ENCODE results near the gene USP17L5.
"Not testable (repeated sequence)": the region's sequence is repeated elsewhere in the genome, so short reads cannot be mapped to it uniquely, and the experiment has no call there.

Gene USP17L5

GRCh38 chr4:9339103-9339502, at the start of gene USP17L5:
Gene USP17L5 (plus strand): TSS chr4:9339403. CDS start chr4:9339403, 0 bp downstream.
- FAIRE-seq = not testable (repeated sequence)

GRCh38 chr4:9324191-9324590, 15.0 kb upstream of the USP17L5 start:
- FAIRE-seq = not testable (repeated sequence)

- not testable (repeated sequence) for FAIRE-seq
These were observed 14.3 kb upstream of the USP17L5 start, which contains the start of gene USP17L24 for GRCh38 chr4:9324865-9325264. Gene USP17L24 (plus strand): TSS chr4:9325165. CDS start chr4:9325165, 0 bp downstream.

DNA sequence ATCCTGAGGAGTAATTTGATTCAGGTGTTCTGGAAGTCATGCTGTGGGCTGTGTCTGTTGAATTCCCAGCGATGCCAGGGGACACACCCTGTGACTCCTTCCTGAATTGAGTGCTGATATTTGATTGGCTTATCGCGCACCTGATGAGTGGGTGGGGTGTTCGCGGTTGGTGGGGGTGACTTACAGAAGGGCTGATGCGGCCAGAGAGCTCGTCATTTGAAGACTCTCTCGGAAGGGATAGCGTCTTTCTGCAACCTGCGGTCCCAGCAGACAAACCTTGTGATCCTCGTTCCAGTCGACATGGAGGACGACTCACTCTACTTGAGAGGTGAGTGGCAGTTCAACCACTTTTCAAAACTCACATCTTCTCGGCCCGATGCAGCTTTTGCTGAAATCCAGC, 9.6 kb upstream of the USP17L5 start, which contains the start of gene USP17L25:
USP17L25 (plus strand) TSS at position 301 of the 400 bp plus-strand sequence; CDS start at position 301, 0 bp downstream.
- not testable (repeated sequence) for FAIRE-seq

DNA sequence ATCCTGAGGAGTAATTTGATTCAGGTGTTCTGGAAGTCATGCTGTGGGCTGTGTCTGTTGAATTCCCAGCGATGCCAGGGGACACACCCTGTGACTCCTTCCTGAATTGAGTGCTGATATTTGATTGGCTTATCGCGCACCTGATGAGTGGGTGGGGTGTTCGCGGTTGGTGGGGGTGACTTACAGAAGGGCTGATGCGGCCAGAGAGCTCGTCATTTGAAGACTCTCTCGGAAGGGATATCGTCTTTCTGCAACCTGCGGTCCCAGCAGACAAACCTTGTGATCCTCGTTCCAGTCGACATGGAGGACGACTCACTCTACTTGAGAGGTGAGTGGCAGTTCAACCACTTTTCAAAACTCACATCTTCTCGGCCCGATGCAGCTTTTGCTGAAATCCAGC, 4.8 kb upstream of the USP17L5 start, which contains the start of gene USP17L26:
USP17L26 (plus strand) TSS at position 301 of the 400 bp plus-strand sequence; CDS start at position 301, 0 bp downstream.
- not testable (repeated sequence) for FAIRE-seq

GRCh38 chr4:9343848-9344247, 4.6 kb downstream of the USP17L5 start, which contains the start of gene USP17L27:
Gene USP17L27 (plus strand): TSS chr4:9344148. CDS start chr4:9344148, 0 bp downstream.
- FAIRE-seq = not testable (repeated sequence)

DNA sequence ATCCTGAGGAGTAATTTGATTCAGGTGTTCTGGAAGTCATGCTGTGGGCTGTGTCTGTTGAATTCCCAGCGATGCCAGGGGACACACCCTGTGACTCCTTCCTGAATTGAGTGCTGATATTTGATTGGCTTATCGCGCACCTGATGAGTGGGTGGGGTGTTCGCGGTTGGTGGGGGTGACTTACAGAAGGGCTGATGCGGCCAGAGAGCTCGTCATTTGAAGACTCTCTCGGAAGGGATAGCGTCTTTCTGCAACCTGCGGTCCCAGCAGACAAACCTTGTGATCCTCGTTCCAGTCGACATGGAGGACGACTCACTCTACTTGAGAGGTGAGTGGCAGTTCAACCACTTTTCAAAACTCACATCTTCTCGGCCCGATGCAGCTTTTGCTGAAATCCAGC, 9.4 kb downstream of the USP17L5 start, which contains the start of gene USP17L28:
USP17L28 (plus strand) TSS at position 301 of the 400 bp plus-strand sequence; CDS start at position 301, 0 bp downstream.
- not testable (repeated sequence) for FAIRE-seq

GRCh38 chr4:9350866-9351265, 11.7 kb downstream of the USP17L5 start:
- not testable (repeated sequence) for FAIRE-seq

- not testable (repeated sequence) for FAIRE-seq
These were observed 14.1 kb downstream of the USP17L5 start, which contains the start of gene USP17L29 for GRCh38 chr4:9353338-9353737. Gene USP17L29 (plus strand): TSS chr4:9353638. CDS start chr4:9353638, 0 bp downstream.

- not testable (repeated sequence) for FAIRE-seq
These were observed 23.6 kb downstream of the USP17L5 start, which contains the start of gene USP17L30 for GRCh38 chr4:9362829-9363228. Gene USP17L30 (plus strand): TSS chr4:9363129. CDS start chr4:9363129, 0 bp downstream.

DNA sequence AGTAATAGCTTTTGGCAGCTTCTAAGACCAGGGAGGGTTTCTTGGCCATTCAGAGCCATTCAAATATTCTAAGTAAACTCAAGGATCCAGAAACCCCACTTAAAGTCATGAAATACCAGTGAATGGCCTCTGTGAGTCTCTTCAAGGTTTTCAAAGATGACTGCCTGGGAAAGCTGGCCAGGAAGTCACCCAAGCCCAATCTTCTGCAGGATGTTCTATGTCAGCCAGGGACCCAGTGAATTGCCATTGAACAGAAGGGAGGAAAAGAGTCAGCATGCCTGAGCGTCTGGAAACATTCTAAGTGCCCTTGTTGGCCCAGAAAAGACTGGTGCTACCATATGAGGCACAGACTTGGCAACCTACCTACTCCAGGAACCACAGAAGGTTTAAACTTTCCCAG, 40.7 kb downstream of the USP17L5 start:
- not testable (repeated sequence) for FAIRE-seq

GRCh38 chr4:9381012-9381534, 41.9 kb downstream of the USP17L5 start:
- FAIRE-seq = not testable (repeated sequence)

- no peak for FAIRE-seq
These were observed 44.9 kb downstream of the USP17L5 start for GRCh38 chr4:9384126-9384525.

DNA sequence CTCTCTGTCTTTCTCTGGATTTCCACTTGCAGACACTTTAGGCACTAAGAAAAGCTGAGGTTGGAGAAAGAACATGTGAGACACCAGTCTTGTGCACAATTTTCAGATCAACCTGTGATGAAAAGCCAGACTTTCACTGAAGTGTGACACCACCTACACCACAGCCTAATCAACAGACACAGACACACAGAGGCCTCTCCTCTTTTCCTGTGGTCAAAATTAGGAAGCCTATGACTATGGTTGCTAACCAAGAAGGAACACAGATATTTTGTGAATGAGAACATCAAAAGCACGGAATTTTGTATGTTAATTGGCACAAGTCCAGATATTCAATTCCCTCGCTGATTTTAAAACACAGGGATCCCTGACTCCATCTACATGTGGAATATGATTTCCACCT, 49.8 kb downstream of the USP17L5 start:
- FAIRE-seq = not testable (repeated sequence)

Data from colon (tissue), 2 donors.